NCI-H345 treated with DMSO at 0.1 percent for 48 hours (cell line): Measurements from ENCODE around the gene MAP4K4.

Experiments
- DNase-seq: peaks from one replicate; lab custom pipeline; 2025; ENCODE audit not compliant: unreplicated experiment; lab: John Stamatoyannopoulos, UW

MAP4K4 gene

DNA sequence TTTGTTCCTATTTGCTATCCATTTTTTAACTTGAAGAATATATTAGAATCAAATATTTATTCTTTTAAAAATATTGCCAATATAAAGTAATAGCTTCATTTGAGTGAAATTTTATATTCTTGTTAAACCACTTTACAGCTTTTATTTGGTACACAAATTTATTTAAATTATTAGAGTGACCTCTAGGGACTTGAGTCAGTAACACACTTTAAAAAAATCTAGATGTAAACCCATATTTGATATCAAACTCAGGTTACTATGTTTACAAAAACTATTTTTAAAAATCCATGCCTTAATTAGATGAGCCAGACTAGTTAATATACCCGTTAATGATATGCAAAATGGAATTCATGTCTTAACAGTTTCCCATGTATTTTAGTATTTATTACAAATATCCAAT is 134.6 kb downstream of the MAP4K4 start:
- DNase-seq, result no peak

DNA sequence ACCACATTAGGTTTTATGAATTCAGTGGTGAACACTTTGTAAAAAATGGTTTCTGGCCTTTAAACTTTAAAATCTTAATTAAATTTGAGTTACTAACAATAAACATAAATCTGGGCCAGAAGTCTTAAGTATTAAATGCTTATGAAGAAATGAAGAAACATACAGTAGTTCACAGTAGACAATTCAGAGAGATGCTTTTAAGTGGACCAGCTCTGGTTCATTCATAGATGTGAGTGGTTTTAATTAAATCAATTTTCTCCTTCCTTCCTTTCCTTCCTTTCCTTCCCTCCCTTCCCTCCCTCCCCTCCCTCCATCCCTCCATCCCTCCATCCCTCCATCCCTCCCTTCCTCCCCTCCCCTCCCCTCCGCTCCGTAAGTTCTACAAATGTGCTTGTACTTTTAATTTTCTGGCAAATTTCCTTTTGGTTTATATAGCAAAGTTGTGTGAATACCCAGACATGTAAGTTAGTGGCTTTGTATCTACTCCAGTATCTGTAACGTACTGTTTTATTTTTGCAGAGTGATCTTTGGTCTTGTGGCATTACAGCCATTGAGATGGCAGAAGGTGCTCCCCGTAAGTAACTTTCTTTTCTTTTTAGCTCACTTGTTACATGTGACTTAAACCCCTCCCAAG is 136.5 kb downstream of the MAP4K4 start:
- DNase-seq, result no peak

DNA sequence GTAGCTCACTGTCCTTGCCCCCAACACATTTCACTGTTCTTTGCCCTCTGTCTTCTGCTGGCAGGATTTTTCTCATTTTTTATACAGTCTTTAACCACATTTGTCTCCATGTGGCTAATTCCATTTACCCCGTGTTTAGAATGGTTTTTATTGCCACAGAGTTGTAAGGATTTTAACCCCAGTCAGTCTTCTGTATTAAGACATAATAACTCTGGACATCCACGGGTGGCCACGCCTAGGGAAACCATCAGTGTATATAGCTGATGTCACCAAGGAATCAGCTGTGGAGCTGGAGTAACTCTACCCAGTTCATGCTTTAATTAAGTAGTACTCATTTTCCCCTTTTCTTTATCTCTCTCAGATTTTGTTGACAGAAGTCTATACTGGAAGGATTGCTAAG is 139.8 kb downstream of the MAP4K4 start:
- no peak for DNase-seq

DNA sequence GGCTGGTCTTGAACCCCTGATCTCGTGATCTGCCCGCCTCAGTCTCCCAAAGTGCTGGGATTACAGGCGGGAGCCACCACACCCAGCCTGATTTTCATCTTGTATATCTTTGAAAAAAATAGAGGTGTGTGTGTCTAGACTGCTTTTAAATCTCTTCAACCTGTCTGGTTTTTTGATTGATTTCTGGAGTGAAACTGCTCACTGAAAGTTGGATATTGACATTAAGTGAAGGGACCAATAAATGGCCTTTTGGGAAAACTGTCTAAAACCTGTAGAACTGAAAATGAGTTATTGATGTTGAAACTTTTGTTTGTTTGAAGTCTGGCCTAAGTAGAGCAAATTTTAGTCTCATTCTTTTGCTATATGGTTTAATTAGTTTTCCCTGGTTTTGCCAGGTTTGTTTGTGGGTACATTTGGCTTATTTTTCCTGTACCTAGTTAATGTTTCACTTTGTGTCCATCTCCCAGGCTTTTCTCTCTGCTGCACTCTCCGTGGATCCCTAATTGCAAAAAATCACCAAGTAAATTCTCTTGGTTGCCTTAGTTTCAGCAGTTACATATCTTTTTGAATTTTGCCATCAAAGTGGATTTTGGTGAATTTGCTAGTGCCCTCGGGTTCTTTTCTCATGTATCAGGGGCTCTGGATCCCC is 144.3 kb downstream of the MAP4K4 start:
- DNase-seq, result no peak

DNA sequence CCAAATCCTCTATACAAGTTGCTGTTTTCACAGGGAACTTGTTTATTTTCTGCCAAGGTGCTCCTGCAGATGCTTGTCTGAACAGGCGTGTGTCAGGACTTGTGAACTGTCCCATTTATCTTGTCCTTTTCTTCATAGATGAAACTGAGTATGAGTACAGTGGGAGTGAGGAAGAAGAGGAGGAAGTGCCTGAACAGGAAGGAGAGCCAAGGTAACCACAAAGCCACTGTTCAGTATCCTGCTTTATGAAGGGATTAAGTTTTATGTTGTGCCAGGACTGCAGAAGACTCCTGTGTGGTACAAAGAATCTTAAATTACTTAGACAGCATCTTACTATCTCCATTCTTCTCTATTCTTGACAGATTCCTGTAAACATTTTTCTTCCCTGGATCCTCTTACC is 145.0 kb downstream of the MAP4K4 start:
- no peak for DNase-seq

DNA sequence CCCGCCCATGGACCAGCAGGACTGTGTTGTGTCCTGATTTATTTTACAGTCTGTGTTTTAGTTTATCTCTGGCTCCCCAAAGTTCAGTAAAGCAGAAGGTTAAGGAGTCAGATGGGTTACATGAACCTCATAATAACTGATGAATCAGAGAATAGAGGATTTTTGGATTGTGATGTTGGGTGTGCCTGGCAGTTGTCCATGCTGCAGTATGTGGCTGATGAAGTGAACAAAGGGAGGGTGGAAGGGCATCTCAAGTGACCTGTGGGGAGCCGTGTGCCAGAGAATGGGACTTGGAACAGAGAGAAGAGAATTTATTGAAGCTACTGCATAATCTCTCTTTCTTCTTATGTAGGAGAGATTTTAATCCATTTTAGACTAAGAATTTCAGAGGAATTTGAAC is 145.5 kb downstream of the MAP4K4 start:
- no peak for DNase-seq

DNA sequence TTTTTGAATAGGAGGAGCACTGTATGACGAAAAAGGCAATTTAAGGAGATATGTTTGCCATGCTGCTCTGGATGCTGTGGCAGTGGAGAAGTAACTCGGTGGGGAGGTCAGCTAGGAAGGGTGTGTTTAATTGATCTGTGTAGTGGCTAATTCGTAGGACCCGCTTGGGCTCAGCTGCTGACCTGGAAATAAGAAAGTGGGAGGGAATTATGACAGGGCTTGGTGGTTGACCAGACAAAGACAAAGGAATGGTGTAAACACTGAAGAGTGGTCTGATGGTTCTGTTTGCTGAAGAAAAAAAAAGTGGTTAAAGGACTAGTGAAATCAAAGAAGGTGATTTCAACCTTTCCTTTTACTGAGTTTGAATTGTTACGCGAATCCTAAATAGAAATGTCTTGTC is 146.0 kb downstream of the MAP4K4 start:
- DNase-seq, result no peak

DNA sequence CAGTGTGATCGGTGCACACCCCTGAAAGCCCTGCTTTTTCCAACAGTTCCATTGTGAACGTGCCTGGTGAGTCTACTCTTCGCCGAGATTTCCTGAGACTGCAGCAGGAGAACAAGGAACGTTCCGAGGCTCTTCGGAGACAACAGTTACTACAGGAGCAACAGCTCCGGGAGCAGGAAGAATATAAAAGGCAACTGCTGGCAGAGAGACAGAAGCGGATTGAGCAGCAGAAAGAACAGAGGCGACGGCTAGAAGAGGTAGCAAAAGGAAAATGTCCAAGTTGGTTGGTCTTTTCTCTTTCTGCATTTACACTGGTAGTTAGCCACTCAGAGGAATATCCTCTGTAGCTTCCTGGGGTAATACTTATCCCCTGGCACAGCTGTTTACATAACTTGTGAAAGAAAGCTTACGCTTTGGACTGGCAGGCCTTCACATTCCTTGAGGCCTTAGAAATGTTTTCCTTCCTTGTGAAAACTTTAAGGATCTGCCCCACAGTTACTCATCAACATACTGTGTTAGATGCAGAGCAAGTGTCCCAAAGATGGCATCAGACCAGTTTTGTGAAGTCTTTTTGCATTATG is 146.6 kb downstream of the MAP4K4 start:
- DNase-seq, result no peak

DNA sequence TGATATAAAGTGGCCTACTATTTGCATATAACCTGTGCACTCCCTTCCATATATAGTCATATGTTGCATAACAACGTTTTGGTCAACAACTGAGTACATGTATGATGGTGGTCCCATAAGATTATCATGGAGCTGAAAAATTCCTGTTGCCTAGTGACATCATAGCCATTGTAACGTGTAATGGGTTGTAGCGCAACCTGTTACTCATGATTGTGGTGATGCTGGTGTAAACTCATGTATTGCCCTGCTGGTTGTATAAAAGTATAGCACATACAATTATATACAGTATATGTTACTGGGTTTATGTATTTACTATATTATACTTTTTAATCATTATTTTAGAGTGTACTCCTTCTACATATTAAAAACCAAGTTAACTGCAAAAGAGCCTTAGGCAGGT is 149.5 kb downstream of the MAP4K4 start:
- DNase-seq, result no peak

DNA sequence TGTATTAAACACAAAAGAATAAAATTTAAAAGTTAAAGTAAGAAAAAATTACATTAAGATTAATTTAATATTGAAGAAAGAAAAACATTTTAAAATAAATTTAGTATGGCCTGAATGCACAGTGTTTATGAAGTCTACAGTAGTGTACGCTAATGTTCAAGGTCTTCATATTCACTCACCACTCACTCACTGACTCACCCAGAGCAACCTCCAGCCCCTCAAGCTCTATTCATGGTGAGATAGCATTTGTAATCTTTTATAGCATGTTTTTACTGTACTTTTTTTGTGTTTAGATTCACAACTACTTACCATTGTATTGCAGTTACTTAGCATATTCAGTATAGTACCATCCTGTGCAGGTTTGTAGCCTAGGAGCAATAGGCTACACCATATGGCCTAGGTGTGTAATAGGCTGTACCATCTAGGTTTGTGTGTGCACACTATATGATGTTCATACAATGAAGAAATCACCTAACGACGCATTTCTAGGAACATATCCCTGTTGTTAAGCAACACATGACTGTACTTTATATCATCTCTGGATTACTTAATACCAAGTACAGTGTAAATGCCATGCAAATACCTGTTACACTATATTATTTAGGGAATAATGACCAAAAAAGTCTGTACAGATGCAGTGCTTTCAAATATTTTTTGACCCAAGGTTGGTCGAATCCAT is 150.3 kb downstream of the MAP4K4 start:
- no peak for DNase-seq

DNA sequence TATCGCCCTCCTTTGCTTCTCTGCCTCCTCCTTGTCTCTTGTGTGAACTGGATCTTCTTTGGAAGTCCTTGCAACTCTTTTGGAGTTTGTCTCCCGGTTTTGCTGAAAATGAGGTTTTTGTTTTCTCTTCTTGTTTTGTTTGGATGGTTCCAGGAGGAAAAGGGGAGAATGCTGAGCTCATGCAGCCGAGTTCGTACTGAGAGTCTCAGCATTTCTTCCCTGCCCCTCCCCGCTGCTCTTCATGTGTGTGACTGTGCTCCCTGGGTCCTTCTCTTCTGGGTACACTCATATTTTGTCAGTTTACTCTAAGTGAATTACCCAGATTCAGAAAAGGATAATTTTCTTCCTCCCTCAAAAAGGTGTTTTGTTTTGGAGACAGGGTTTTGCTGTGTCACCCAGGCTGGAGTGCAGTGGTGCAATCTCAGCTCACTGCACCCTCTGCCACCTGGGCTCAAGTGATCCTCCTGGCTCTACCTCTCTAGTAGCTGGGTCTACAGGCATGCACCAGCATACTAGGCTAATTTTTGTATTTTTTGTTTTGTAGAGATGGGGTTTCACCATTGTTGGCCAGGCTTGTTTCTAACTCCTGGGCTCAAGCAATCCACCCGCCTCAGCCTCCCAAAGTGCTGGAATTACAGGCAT is 151.4 kb downstream of the MAP4K4 start:
- no peak for DNase-seq

DNA sequence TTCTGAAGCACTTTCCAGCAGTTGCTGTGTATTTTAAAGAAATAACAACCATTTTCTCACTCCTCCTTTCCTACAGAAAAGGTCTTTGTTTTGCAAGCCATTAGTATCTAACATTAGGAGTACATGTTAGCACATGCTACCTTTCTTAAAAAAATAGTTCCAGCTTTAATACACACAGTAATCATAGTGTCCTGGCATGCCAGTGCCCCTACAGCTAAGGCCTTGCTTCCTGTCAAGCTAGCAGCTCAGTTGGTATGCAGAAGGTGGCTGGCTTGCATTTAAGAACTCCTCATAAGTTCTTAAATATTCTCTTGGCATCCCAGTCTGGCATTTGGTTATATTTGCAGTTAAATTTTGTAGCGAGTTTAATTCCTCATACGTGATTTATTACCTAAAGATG is 152.9 kb downstream of the MAP4K4 start:
- DNase-seq, result no peak

DNA sequence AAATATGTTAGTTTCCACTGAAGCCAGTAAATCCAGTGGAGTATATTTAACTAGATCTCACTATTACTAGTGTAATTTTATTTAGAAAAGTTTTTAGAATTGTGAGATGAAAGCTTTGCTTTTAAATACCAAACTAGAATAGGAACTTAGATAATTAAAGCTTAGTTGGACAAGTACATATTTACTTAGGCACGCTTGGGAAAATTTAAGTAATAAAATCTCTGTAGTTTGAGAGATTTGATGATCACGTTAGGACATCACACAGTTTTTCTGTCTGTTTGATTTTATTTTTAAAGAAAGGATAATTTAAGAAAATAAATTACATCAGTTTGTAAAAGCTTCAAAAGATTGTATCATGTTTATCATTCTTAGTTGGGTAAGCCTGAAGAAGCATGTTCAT is 153.5 kb downstream of the MAP4K4 start:
- DNase-seq, result no peak

DNA sequence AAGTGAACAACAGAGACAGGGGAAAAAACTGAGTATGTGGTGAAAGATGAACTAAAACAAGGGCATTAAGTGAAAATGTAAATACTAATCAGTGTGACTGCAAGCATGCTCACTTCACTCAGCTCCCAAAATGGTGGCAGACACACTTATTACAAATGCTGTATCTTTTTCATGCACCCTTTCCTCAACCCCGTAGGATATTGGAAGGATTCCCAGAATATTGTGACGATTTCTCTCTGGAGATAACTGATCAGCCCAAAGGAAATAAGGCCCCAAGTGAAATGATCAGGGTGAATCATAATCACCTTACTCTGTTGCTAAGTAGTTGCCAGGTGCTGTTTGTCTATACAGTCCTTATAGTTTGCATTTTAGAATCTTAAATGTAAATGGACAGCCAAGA is 155.3 kb downstream of the MAP4K4 start:
- DNase-seq, result no peak

DNA sequence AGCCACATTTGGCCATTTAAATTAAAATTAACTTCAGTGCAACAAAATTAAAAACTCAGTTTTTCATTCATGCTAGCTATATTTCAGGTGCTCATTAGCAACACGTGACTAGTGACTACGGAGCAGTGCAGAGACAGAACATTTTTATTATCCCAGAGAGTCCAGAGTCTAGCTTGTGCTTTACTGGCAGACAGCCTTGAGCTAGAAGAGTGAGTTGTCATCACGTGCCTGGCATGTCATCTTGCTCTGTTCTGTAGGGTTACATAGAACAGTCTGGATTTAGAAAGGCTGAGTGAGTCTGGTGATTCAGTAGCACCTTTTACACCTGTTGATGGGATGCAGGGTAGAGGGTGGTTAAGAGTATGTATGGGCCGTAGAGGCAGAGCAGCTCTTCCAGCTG is 157.4 kb downstream of the MAP4K4 start:
- no peak for DNase-seq

DNA sequence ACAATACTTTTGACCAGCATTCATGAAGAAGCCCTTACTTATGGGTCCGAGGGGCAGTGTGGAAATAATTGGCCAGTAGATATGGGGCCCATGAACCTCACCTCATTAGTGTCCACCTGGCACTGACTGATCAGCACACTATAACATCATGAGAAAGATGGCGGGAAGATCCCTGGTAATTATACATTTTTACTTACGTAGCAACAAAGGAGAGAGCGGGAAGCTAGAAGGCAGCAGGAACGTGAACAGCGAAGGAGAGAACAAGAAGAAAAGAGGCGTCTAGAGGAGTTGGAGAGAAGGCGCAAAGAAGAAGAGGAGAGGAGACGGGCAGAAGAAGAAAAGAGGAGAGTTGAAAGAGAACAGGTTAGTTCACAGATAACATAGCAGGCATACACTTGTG is 158.3 kb downstream of the MAP4K4 start:
- DNase-seq, result no peak

DNA sequence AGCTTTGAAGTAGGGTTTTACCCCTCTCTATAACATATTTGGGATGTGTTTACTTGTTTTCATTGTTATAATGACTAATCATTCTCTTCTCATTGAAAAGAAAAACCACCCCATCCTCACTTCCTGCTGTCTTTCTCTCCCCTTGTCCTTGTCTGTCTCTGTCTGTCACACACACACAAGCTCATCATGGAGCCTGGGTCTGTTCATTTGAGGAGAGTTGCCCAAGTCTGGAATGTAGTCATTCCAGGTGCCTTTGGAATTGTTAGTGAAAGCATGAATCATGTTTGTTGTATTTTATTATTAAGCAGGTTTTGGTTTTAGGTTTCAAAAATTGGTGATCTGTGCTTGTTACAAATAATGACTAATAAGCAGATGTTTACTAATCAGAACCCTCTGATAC is 160.7 kb downstream of the MAP4K4 start:
- DNase-seq, result no peak

DNA sequence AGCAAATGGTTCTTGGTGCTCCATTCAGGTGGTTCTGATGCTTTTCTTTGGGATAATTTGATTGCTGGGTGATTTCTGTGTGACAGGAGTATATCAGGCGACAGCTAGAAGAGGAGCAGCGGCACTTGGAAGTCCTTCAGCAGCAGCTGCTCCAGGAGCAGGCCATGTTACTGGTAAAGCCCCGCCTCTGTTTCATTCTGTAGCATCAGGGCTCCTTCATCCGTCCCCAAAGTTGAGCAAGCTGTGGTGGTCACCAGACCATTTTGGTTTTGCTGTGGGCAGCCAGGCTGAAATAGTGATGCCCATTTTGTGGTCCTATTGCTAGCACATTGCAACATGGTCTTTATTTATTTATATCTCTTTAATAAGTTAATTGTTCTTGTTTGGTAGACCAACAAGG is 161.4 kb downstream of the MAP4K4 start:
- no peak for DNase-seq

DNA sequence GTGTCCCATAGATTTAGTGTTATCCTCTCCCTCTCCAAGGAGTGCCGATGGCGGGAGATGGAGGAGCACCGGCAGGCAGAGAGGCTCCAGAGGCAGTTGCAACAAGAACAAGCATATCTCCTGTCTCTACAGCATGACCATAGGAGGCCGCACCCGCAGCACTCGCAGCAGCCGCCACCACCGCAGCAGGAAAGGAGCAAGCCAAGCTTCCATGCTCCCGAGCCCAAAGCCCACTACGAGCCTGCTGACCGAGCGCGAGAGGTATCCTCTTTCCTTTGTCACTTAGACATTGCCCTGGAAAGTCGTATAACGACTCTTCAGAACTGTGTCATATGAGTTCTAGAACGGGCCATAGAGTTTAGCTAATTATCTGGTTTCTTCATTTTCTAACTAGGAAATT is 162.1 kb downstream of the MAP4K4 start:
- no peak for DNase-seq

DNA sequence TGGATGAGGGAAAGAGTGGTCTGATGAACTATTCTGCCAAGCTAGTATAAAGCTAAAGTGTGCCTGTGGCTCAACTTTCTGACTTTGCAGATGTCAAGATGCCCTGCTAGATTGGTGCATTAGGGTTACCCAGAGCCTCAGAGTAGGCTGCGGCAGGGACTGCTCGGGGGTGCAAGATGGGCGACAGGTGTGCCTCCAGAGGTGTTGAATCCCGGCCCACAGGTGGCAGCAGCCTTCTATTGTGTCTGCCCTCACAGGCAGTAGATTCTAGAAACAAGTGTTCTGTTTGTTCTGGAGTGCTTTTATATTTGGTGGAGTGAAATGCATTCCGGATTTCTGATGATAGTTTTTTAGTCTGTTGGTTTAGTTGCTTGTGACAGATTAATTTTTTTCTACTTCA is 162.7 kb downstream of the MAP4K4 start:
- no peak for DNase-seq

DNA sequence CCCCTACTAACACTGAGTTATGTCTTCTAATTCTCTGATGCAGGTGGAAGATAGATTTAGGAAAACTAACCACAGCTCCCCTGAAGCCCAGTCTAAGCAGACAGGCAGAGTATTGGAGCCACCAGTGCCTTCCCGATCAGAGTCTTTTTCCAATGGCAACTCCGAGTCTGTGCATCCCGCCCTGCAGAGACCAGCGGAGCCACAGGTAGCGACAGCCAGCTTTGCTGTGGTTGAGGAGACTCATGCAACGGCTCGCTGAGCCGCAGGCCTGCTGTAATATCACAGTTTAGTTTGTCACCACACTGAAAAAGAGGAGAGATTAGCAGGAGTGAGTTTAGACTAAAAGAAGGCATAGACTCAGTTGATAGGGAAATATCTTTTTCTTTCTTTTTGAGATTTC is 163.3 kb downstream of the MAP4K4 start:
- DNase-seq, result no peak

DNA sequence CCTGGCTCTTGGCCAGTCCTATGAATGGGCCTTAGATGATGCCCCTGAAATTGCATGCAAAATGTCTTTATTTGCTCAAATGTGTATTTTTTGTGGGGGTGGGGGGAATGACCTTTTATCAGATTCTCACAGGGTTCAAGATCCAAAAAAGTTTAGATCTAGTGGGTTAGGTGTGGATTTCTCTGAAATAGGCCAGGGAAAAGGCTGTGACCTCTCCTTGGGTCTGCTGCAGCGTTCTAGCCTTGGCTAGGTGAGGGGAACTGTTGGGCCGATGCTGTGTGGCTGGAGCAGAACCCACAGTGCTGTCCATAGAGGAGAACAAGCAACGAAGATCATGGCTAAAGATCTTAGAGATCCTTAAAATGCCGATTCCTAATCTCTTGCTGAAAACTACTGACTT is 163.9 kb downstream of the MAP4K4 start:
- no peak for DNase-seq
